Measurements from ENCODE around the gene WARS2.
"Not testable (repeated sequence)": the region's sequence is repeated elsewhere in the genome, so short reads cannot be mapped to it uniquely, and the experiment has no call there.

WARS2 gene

DNA sequence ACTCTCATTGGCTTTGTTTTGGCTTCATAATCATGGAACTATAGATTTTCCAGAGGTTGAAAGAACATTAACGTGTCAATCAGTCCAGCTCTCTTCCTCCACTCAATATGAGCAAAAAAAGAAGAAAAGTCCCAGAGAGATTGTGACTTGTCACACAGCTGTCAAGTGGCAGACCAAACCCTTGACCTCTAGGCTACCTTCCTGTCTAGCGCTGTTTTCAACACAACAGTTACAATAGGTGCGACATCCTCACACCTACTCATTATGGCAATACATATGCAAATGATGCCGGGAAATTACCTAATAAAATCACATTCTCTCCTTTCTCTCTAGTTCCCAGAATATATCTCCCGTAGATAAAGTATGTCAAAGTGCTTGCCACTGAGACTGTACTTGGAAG, 1.1 kb downstream of the WARS2 start:
- peak overlapping the region; percentile 62 for H3K9ac ChIP-seq (ENCODE audit: insufficient read length, low read depth)
- H3K9me3 ChIP-seq (ENCODE audit: insufficient read depth, low read length), result no peaks in the 10 kb centered on the region
- DNase-seq (ENCODE audit: low read depth, low spot score), result no peak
- H3K4me3 ChIP-seq (ENCODE audit: insufficient read length, low read depth), result peak overlapping the region; percentile 66
- no peaks in the 10 kb centered on the region for H3K27me3 ChIP-seq (ENCODE audit: insufficient read depth, insufficient read length)
- H3K4me1 ChIP-seq (ENCODE audit: insufficient read depth, insufficient read length), result no peaks in the 10 kb centered on the region
- TF ChIP-seq SUZ12 (IDR thresholded peaks at IDR 0.05; ENCODE audit: extremely low read depth, insufficient read depth, insufficient read length) (no peak), ZNF274 (IDR thresholded peaks at IDR 0.05; ENCODE audit: low read depth, low read length) (no peak), YY1 (IDR thresholded peaks at IDR 0.05; ENCODE audit: insufficient read depth, insufficient read length) (no peak)
- H3K36me3 ChIP-seq (ENCODE audit: insufficient read depth, insufficient read length, low read length), result peaks cover 20% of the 10 kb centered on the region

DNA sequence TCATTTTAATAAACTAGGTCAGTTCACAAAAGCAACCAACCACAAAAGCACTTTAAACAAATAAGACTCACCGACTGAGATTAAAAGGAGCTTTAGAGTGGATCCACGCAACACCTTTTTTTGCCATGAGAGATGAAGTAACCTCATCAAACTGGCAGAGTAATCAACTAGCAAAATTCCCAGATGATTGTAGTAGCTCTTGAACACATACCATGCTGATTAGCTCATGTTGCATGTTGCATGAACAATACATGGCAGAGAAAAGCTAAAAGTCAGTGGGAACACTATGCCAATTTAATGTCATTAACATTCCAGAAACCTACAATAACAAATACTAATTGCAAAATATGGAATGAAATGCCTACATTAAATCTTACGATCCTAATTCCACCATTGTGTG, 4.1 kb downstream of the WARS2 start:
- no peak for DNase-seq (ENCODE audit: low read depth, low spot score)
- no peak overlapping the region for H3K4me3 ChIP-seq (ENCODE audit: insufficient read length, low read depth)

DNA sequence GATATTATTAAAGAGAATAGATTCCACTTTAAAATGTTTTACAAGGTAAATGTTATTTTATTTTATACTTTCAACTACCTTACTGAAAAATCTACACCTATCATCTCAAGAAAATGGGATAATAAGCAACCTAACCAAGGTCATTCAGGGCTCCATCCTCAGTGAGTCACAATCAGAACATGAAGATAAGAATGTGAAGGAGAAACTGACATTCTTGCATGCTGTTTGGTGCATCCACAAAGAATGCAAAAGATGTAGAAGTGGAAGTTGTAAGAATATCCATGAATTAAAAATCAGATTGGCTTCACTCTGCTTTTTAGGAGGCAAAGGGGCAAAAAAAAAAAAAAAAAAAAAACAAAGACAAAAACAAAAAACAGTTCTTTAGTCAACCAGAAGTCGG, 6.5 kb downstream of the WARS2 start:
- TF ChIP-seq YY1 (IDR thresholded peaks at IDR 0.05; ENCODE audit: insufficient read depth, insufficient read length) (no peak), ZNF274 (IDR thresholded peaks at IDR 0.05; ENCODE audit: low read depth, low read length) (no peak), SUZ12 (IDR thresholded peaks at IDR 0.05; ENCODE audit: extremely low read depth, insufficient read depth, insufficient read length) (no peak)
- Histone ChIP-seq H3K4me1 (ENCODE audit: insufficient read depth, insufficient read length) (no peaks in the 10 kb centered on the region), H3K36me3 (ENCODE audit: insufficient read depth, insufficient read length, low read length) (no peaks in the 10 kb centered on the region), H3K9me3 (ENCODE audit: insufficient read depth, low read length) (no peaks in the 10 kb centered on the region), H3K27me3 (ENCODE audit: insufficient read depth, insufficient read length) (no peaks in the 10 kb centered on the region), H3K4me3 (ENCODE audit: insufficient read length, low read depth) (no peak overlapping the region), H3K9ac (ENCODE audit: insufficient read length, low read depth) (no peak overlapping the region)
- DNase-seq (ENCODE audit: low read depth, low spot score), result no peak

More for the DNA sequence above, 4.1 kb downstream of the WARS2 start:
- Histone ChIP-seq H3K27me3 (ENCODE audit: insufficient read depth, insufficient read length) (no peaks in the 10 kb centered on the region), H3K4me1 (ENCODE audit: insufficient read depth, insufficient read length) (no peaks in the 10 kb centered on the region), H3K36me3 (ENCODE audit: insufficient read depth, insufficient read length, low read length) (no peaks in the 10 kb centered on the region), H3K9ac (ENCODE audit: insufficient read length, low read depth) (no peak overlapping the region), H3K9me3 (ENCODE audit: insufficient read depth, low read length) (no peaks in the 10 kb centered on the region)
- TF ChIP-seq YY1 (IDR thresholded peaks at IDR 0.05; ENCODE audit: insufficient read depth, insufficient read length) (no peak), ZNF274 (IDR thresholded peaks at IDR 0.05; ENCODE audit: low read depth, low read length) (no peak), SUZ12 (IDR thresholded peaks at IDR 0.05; ENCODE audit: extremely low read depth, insufficient read depth, insufficient read length) (no peak)

DNA sequence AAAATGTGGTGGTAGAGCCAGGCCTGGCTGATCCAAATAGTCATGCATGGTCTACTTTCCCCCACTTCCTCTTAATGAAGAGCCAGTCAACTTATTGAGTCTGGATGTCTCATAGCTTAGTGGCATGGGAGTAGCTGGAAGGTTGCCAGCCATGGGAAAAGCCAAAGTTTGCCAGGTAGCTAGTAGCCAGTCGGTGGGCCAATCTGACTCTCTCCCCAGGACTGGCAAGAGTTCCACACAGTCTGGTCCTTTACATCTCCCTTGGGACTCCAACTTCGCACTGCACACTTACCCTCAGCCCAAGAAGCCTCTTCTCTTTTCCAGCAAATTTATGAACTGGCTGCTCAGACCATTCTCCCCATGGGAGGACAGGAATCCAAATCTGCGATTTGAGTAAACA, 8.3 kb downstream of the WARS2 start:
- Histone ChIP-seq H3K9me3 (ENCODE audit: insufficient read depth, low read length) (no peaks in the 10 kb centered on the region), H3K4me1 (ENCODE audit: insufficient read depth, insufficient read length) (no peaks in the 10 kb centered on the region), H3K36me3 (ENCODE audit: insufficient read depth, insufficient read length, low read length) (no peaks in the 10 kb centered on the region), H3K9ac (ENCODE audit: insufficient read length, low read depth) (no peak overlapping the region), H3K4me3 (ENCODE audit: insufficient read length, low read depth) (no peak overlapping the region), H3K27me3 (ENCODE audit: insufficient read depth, insufficient read length) (no peaks in the 10 kb centered on the region)
- no peak for DNase-seq (ENCODE audit: low read depth, low spot score)
- no peak for TF ChIP-seq SUZ12 (IDR thresholded peaks at IDR 0.05; ENCODE audit: extremely low read depth, insufficient read depth, insufficient read length)
- no peak for TF ChIP-seq ZNF274 (IDR thresholded peaks at IDR 0.05; ENCODE audit: low read depth, low read length)
- no peak for TF ChIP-seq YY1 (IDR thresholded peaks at IDR 0.05; ENCODE audit: insufficient read depth, insufficient read length)

DNA sequence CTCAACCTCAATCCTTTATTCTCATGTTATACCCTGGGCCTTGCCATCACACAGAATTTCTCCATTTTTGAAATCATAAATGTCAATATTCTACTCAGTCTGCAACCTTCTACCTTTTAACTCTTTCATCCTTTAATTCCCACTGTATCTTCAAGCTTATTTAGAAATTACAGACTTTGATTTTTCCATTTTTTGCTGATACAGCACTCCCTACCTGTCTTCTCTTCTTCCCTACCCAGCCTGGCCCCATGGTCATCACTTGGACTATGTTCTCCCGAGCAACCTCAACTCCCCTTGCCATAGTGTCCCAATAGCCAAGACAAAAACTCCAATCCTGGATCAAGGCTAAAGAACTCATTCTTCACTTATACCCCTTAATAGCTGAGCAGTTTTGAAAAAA, 14.6 kb downstream of the WARS2 start:
- no peak for DNase-seq (ENCODE audit: low read depth, low spot score)
- Histone ChIP-seq H3K27me3 (ENCODE audit: insufficient read depth, insufficient read length) (no peaks in the 10 kb centered on the region), H3K4me3 (ENCODE audit: insufficient read length, low read depth) (no peak overlapping the region), H3K4me1 (ENCODE audit: insufficient read depth, insufficient read length) (no peaks in the 10 kb centered on the region), H3K9me3 (ENCODE audit: insufficient read depth, low read length) (no peaks in the 10 kb centered on the region), H3K36me3 (ENCODE audit: insufficient read depth, insufficient read length, low read length) (no peaks in the 10 kb centered on the region), H3K9ac (ENCODE audit: insufficient read length, low read depth) (no peak overlapping the region)
- TF ChIP-seq YY1 (IDR thresholded peaks at IDR 0.05; ENCODE audit: insufficient read depth, insufficient read length), result no peak
- TF ChIP-seq ZNF274 (IDR thresholded peaks at IDR 0.05; ENCODE audit: low read depth, low read length), result no peak
- no peak for TF ChIP-seq SUZ12 (IDR thresholded peaks at IDR 0.05; ENCODE audit: extremely low read depth, insufficient read depth, insufficient read length)

DNA sequence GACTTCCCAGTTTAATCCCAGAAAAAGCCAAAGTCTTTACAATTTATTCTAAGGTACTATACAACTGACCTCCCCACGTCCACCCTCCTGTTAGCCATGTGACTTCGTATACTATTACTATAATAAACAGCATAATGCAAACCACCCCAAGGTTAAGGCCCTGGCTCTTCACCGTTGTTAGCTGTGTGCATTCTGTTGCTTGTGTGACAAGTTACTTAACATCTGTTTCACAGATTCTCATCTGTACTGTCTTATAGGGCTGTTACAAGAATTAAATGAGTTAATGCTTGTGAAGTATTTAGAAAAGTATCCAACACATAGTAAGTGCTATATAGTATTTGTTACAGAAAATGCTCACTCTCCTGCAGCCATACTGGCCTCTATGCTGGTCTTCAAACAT, 15.7 kb downstream of the WARS2 start:
- Histone ChIP-seq H3K4me1 (ENCODE audit: insufficient read depth, insufficient read length) (no peaks in the 10 kb centered on the region), H3K36me3 (ENCODE audit: insufficient read depth, insufficient read length, low read length) (no peaks in the 10 kb centered on the region), H3K9ac (ENCODE audit: insufficient read length, low read depth) (no peak overlapping the region), H3K9me3 (ENCODE audit: insufficient read depth, low read length) (no peaks in the 10 kb centered on the region), H3K27me3 (ENCODE audit: insufficient read depth, insufficient read length) (no peaks in the 10 kb centered on the region), H3K4me3 (ENCODE audit: insufficient read length, low read depth) (no peak overlapping the region)
- TF ChIP-seq YY1 (IDR thresholded peaks at IDR 0.05; ENCODE audit: insufficient read depth, insufficient read length) (no peak), SUZ12 (IDR thresholded peaks at IDR 0.05; ENCODE audit: extremely low read depth, insufficient read depth, insufficient read length) (no peak), ZNF274 (IDR thresholded peaks at IDR 0.05; ENCODE audit: low read depth, low read length) (no peak)
- no peak for DNase-seq (ENCODE audit: low read depth, low spot score)

DNA sequence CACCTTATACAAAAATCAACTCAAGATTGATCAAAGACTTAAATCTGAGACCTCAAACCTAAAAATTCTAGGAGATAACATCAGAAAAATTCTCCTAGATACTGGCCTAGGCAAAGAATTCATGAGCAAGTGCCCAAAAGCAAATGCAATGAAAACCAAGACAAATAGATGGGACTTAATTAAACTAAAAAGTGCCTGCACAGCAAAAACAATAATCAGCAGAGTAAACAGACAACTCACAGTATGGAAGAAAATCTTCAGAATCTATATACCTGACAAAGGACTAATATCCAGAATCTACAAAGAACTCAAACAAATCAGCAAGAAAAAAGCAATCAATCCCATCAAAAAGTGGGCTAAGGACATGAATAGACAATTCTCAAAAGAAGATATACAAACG, 18.6 kb downstream of the WARS2 start:
- not testable (repeated sequence) for DNase-seq (ENCODE audit: low read depth, low spot score); H3K27me3 ChIP-seq (ENCODE audit: insufficient read depth, insufficient read length); H3K4me1 ChIP-seq (ENCODE audit: insufficient read depth, insufficient read length); H3K9ac ChIP-seq (ENCODE audit: insufficient read length, low read depth); H3K9me3 ChIP-seq (ENCODE audit: insufficient read depth, low read length); H3K36me3 ChIP-seq (ENCODE audit: insufficient read depth, insufficient read length, low read length); H3K4me3 ChIP-seq (ENCODE audit: insufficient read length, low read depth)

DNA sequence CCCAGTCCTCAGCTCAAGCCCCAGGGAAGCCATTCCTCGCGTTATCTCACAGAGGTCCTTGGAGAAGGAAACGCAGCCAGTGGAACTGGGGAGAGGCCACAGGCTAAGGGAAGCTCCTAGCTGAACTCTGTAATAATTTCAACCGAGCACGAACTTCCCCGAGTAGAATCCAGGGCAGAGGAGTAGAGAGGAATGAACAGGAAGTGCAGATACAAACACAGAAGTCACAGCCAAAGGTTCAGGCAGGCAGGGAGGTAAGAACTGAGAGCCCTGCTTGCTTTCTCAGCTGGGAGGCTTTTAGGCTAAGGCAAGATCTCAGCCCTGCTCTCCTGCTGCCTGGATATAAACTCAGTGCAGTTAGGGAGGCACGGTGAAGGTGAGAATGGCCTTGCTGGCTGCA, 23.7 kb downstream of the WARS2 start:
- H3K9ac ChIP-seq (ENCODE audit: insufficient read length, low read depth), result no peak overlapping the region

More for the DNA sequence above, 23.7 kb downstream of the WARS2 start:
- DNase-seq (ENCODE audit: low read depth, low spot score), result no peak
- H3K9me3 ChIP-seq (ENCODE audit: insufficient read depth, low read length), result no peaks in the 10 kb centered on the region
- TF ChIP-seq SUZ12 (IDR thresholded peaks at IDR 0.05; ENCODE audit: extremely low read depth, insufficient read depth, insufficient read length), result no peak
- TF ChIP-seq YY1 (IDR thresholded peaks at IDR 0.05; ENCODE audit: insufficient read depth, insufficient read length), result no peak
- TF ChIP-seq ZNF274 (IDR thresholded peaks at IDR 0.05; ENCODE audit: low read depth, low read length), result no peak
- no peaks in the 10 kb centered on the region for H3K4me1 ChIP-seq (ENCODE audit: insufficient read depth, insufficient read length)
- H3K4me3 ChIP-seq (ENCODE audit: insufficient read length, low read depth), result no peak overlapping the region
- no peaks in the 10 kb centered on the region for H3K27me3 ChIP-seq (ENCODE audit: insufficient read depth, insufficient read length)
- H3K36me3 ChIP-seq (ENCODE audit: insufficient read depth, insufficient read length, low read length), result no peaks in the 10 kb centered on the region
